ENCODE data around the gene ZC2HC1C.

DNA sequence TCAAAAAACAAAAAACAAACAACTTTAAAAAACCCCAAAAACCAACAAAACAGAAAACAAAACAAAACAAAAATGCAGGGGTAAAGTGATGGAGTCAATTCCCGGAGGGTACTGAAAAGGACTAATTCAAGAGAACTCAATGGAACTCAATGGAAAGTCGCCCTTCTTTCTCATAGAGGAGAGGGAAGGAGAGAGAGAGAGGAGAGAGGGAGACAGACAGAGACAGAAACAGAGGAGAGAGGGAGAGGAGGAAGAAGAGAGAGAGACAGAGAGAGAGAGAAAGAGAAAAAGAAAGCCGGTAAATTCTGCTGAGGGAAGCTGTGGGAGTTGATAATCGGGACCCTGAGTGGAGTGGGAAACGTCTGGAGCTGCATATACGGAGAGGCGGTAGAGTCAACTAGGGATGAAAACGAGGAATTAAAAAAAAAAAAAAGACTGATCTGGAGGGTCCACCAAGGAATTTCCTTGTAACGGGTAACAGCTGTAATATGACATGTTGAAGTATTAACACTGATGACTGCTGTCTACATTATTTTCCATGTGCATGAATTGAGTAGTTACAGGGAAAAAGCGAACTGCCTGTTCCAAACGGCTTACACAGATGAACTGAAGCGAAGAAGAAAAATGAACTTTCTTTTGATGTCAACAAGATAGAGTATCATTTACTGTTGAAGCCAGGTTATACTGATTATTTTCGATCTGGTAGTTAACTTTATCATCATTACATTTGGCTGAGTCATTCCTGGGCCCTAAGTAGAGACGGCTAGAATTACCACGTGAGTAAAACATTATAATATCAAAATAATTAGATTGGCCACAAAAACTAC is 934 bp upstream of the ZC2HC1C start:
- TF ChIP-seq POLR2A (IDR thresholded peaks at IDR 0.05; ENCODE audit: low read depth, low read length) (no peak), NFYA (IDR thresholded peaks at IDR 0.05; ENCODE audit: borderline replicate concordance, low read depth, low read length) (no peak), NFIC (IDR thresholded peaks at IDR 0.05; ENCODE audit: low read depth, low read length) (no peak), TCF3 (IDR thresholded peaks at IDR 0.05; ENCODE audit: borderline replicate concordance, insufficient read depth, low read depth, low read length) (no peak), YY1 (IDR thresholded peaks at IDR 0.05; ENCODE audit: low read depth, low read length) (no peak)

Data from GM12878 (cell line).